B cell (primary cell): ENCODE measurements around the gene TNIP1. TPM values are rescaled to one million over a fixed set of nuclear protein-coding genes. Genes with fewer than 3 reads are reported as not detected.
A peak's percentile ranks its signal among the peaks of the same experiment; 100 is the strongest.

Source experiments
- ATAC-seq: fragments of 200-7000 bp; cut with Tn5 transposase; one replicate; pipeline ENCODE4 v1.10.0; 2021; ENCODE audit warnings: low read depth, mild to moderate bottlenecking, moderate number of reproducible peaks, moderate library complexity
- CTCF ChIA-PET: fragments of 350-600 bp; sonication (Branson Sonifier 250); formaldehyde crosslinking; loops from one replicate; lab custom pipeline; 2021; ENCODE audit warnings: antibody characterized with exemption, inconsistent platforms; lab: Charles Lee
- POLR2A ChIA-PET: fragments of 350-600 bp; sonication (Branson Sonifier 250); formaldehyde crosslinking; loops from one replicate; lab custom pipeline; 2021; ENCODE audit warnings: antibody characterized with exemption; lab: Charles Lee
- DNase-seq: peaks from one replicate; pipeline ENCODE4 v3.0.0; 2013
- H2AFZ ChIP-seq: 2 replicates; pipeline ENCODE4 v1.6.1; 2012; ENCODE audit warnings: mild to moderate bottlenecking, low read depth, low read length; ENCODE audit not compliant: insufficient read depth, poor library complexity, severe bottlenecking
- H3K27ac ChIP-seq, 2 donors: 1 replicate in 1 of 2; 2 replicates in 1 of 2; pipeline ENCODE4 v1.5.1; 2012 to 2013; ENCODE audit warnings: low read length in 2 of 2, mild to moderate bottlenecking in 2 of 2, moderate library complexity in 1 of 2
- H3K27me3 ChIP-seq, 4 experiments: fragments of 200-600 bp in 1 of 4; sonication (generic) in 1 of 4; replicated peaks in 1 of 4; 1 replicate in 2 of 4; 2 replicates in 2 of 4; pipeline versions ENCODE4 v1.6.1 to v1.7.0; 2013 to 2016; ENCODE audit warnings: low read length in 3 of 4, mild to moderate bottlenecking in 2 of 4, mixed read lengths in 1 of 4, moderate library complexity in 1 of 4; ENCODE audit not compliant: insufficient read depth in 4 of 4, control insufficient read depth in 3 of 4; ENCODE audit errors: control extremely low read depth in 1 of 4
- H3K36me3 ChIP-seq, 2 experiments: replicated peaks in 1 of 2; 1 replicate in 1 of 2; 2 replicates in 1 of 2; pipeline versions ENCODE4 v1.6.1 to v1.7.1; 2013; ENCODE audit warnings: low read length in 1 of 2; ENCODE audit not compliant: insufficient read depth in 2 of 2, control insufficient read depth in 1 of 2; ENCODE audit errors: control extremely low read depth in 1 of 2, extremely low read depth in 1 of 2
- H3K4me1 ChIP-seq, 2 donors: fragments of 200-600 bp in 1 of 2; sonication (generic) in 1 of 2; 1 replicate in 1 of 2; 2 replicates in 1 of 2; pipeline versions ENCODE4 v1.5.1 to v1.6.1; 2013 to 2017; ENCODE audit warnings: low read length in 2 of 2; ENCODE audit not compliant: control insufficient read depth in 2 of 2, insufficient read depth in 2 of 2
- H3K4me2 ChIP-seq: replicated peaks from 2 replicates; pipeline ENCODE3; 2012; ENCODE audit warnings: mild to moderate bottlenecking, low read depth, low read length; ENCODE audit not compliant: poor library complexity, severe bottlenecking
- H3K4me3 ChIP-seq, 5 experiments: fragments of 200-600 bp in 1 of 5; sonication (generic) in 1 of 5; 1 replicate in 3 of 5; 2 replicates in 2 of 5; pipeline versions ENCODE4 v1.5.1 to v1.7.0; 2011 to 2016; ENCODE audit warnings: low read length in 4 of 5, mild to moderate bottlenecking in 4 of 5, low read depth in 2 of 5, control low read depth in 1 of 5, moderate library complexity in 1 of 5; ENCODE audit not compliant: insufficient read depth in 1 of 5; ENCODE audit errors: control extremely low read depth in 1 of 5, extremely low read depth in 1 of 5
- H3K79me2 ChIP-seq: fragments of 200-600 bp; sonication (generic); one replicate; pipeline ENCODE4 v1.6.0; 2016; ENCODE audit warnings: low read length; ENCODE audit not compliant: control insufficient read depth, insufficient read depth
- H3K9ac ChIP-seq: fragments of 200-600 bp; sonication (generic); 2 replicates; pipeline ENCODE4 v1.6.1; 2017; ENCODE audit warnings: mild to moderate bottlenecking, low read length, moderate library complexity
- H3K9me3 ChIP-seq, 3 donors: one replicate each; pipeline versions ENCODE4 v1.6.1 to v1.7.1; 2013; ENCODE audit warnings: low read length in 2 of 3; ENCODE audit not compliant: control insufficient read depth in 2 of 3, insufficient read depth in 1 of 3; ENCODE audit errors: control extremely low read depth in 1 of 3
- H4K20me1 ChIP-seq: 2 replicates; pipeline ENCODE4 v1.6.0; 2012; ENCODE audit warnings: mild to moderate bottlenecking, low read length; ENCODE audit not compliant: insufficient read depth, control insufficient read depth, poor library complexity, severe bottlenecking
- H3K27ac Mint-ChIP-seq: one replicate; pipeline ENCODE4 v1.8.0; 2021; ENCODE audit warnings: mixed read lengths
- H3K27me3 Mint-ChIP-seq: one replicate; pipeline ENCODE4 v1.8.0; 2021; ENCODE audit warnings: mixed read lengths
- H3K4me1 Mint-ChIP-seq: one replicate; pipeline ENCODE4 v1.8.0; 2021; ENCODE audit warnings: mixed read lengths
- H3K4me3 Mint-ChIP-seq: one replicate; pipeline ENCODE4 v1.8.0; 2021; ENCODE audit warnings: mixed read lengths
- H3K9me3 Mint-ChIP-seq: one replicate; pipeline ENCODE4 v1.8.0; 2022; ENCODE audit warnings: mixed read lengths; ENCODE audit not compliant: insufficient read depth
- EZH2 ChIP-seq: IDR thresholded peaks from 2 replicates; pipeline ENCODE4 v1.6.1; 2012; ENCODE audit warnings: borderline replicate concordance, low read depth, mild to moderate bottlenecking, moderate library complexity, low read length; ENCODE audit not compliant: insufficient read depth, poor library complexity, severe bottlenecking
- WGBS: methylation state at CpG from one replicate; pipeline ENCODE4 v1.1.5; 2013; ENCODE audit warnings: missing lambda C conversion rate; ENCODE audit not compliant: insufficient coverage; 5-methylcytosine and 5-hydroxymethylcytosine counted together
- intact Hi-C: fragments of 100-400 bp; cut with micrococcal nuclease; formaldehyde crosslinking; loops from one replicate; pipeline ENCODE4 v1.10.0; 2022
- polyA plus RNA-seq: library from polyadenylated mRNA; depleted of rRNA; stranded (reverse); fragments of >200 nt; gene quantifications from 2 replicates; pipeline ENCODE4 v1.2.3, GENCODE V29; 2012
- total RNA-seq, 2 donors: library from RNA; stranded (reverse); fragments of 120-200 nt in 1 of 2; gene quantifications; 1 replicate in 1 of 2; 2 replicates in 1 of 2; pipeline versions ENCODE4 v1.2.3 to v1.2.4, GENCODE V29; 2013 to 2022
- TF ChIP-seq, protein P1 (sequence below): fragments of 200-600 bp; IDR thresholded peaks from one replicate; pipeline ENCODE4 v1.8.0; 2022; ENCODE audit warnings: antibody characterized with exemption, mild to moderate bottlenecking

The TNIP1 gene
- total and polyA plus RNA-seq, 2 donors (not counting 1 experiment from before 2014, with no cell fraction given) = 108 to 294 TPM

DNA sequence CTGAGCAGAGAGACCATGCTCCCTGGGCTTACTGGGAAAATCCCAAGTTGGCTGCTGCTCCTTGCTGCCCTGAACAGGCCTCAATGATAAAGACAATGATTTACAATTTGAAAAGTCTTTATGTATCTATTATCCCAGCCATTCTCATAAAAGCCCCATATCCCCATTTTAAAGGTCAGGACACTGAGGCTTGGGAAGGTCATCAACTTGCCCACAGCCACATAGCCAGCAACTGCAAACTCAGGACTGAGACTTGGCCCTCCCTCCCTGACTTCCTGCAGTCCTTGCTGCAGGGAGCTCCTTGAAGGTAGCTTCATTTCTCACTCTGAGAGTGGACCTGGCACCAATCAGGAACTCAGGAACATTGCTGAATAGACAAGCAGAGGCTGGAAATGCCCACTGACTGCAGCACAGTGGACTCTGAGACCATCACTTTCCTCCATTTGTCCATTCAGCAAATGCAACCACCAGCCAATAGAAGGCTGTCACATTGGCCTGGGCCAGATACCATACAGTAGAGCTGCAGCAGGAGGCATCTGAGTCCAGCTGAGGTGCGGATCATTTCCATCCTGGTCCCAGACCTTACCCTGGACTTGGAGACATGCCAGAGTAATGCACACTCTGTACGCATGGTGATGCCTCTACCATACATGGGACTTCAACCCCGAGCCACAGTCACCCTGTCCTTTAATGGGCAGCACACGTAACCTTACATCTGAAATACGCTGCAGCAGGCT is 18.3 kb downstream of the TNIP1 start:
- Histone ChIP-seq H3K9ac (no peak overlapping the region), H3K4me2 (no peak overlapping the region), H2AFZ (no peak overlapping the region), H4K20me1 (peaks cover 96% of the 10 kb centered on the region), H3K4me1 (peaks cover 37 to 47% of the 10 kb centered on the region in 2 donors), H3K9me3 (no peaks in the 10 kb centered on the region), H3K27me3 (no peaks in the 10 kb centered on the region), H3K36me3 (peaks cover 0 to 78% of the 10 kb centered on the region in 2 experiments), H3K79me2 (peaks cover 84% of the 10 kb centered on the region), H3K27ac (no peak overlapping the region), H3K4me3 (no peak overlapping the region)
- H3K9me3 Mint-ChIP-seq = no peaks in the 10 kb centered on the region
- 99% methylated on average over 4 of the region's 5 CpGs for WGBS
- ATAC-seq (no peak), DNase-seq (no peak)
- ChIA-PET CTCF (interaction anchor here (0.6 to 17.8 kb wide), 5 partner anchors 11 to 612 kb away, joined by 3 to 918 read pairs (median 4); no protein-coding TSS in a partner anchor), POLR2A (interaction anchor here (4.2 kb wide), 1 partner anchor 17 kb away, joined by 13 read pairs; no protein-coding TSS in a partner anchor)
- H3K27me3 Mint-ChIP-seq = no peaks in the 10 kb centered on the region
- H3K27ac Mint-ChIP-seq = peak overlapping the region; percentile 15
- TF ChIP-seq EZH2 = no peak
- TF ChIP-seq, protein P1, sequence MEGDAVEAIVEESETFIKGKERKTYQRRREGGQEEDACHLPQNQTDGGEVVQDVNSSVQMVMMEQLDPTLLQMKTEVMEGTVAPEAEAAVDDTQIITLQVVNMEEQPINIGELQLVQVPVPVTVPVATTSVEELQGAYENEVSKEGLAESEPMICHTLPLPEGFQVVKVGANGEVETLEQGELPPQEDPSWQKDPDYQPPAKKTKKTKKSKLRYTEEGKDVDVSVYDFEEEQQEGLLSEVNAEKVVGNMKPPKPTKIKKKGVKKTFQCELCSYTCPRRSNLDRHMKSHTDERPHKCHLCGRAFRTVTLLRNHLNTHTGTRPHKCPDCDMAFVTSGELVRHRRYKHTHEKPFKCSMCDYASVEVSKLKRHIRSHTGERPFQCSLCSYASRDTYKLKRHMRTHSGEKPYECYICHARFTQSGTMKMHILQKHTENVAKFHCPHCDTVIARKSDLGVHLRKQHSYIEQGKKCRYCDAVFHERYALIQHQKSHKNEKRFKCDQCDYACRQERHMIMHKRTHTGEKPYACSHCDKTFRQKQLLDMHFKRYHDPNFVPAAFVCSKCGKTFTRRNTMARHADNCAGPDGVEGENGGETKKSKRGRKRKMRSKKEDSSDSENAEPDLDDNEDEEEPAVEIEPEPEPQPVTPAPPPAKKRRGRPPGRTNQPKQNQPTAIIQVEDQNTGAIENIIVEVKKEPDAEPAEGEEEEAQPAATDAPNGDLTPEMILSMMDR = no peak
- peaks cover 63% of the 10 kb centered on the region for H3K4me1 Mint-ChIP-seq
- intact Hi-C loops = no loop called here
- no peak overlapping the region for H3K4me3 Mint-ChIP-seq

DNA sequence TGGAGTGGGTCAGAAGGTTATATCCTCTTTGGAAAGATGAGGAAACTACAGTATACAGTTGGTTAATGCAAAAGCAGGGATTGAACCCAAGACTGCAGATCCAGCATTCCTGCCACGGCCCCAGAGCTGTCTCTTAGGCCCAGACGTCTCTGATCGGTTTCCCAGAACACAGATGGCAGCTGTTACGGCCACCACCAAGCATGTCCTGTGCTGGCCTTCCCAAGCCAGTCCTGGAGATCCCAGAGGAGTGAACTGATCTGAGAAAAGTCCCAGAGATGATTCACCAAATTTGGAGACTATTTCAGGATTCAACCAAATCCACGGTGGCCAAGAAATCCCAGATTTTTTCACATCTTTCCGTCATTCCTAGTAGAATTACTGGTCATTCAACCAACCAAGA is 20.1 kb downstream of the TNIP1 start:
- Histone ChIP-seq H4K20me1 (peaks cover 96% of the 10 kb centered on the region), H2AFZ (no peak overlapping the region), H3K9me3 (no peaks in the 10 kb centered on the region), H3K36me3 (peaks cover 3 to 81% of the 10 kb centered on the region in 2 experiments), H3K79me2 (peaks cover 84% of the 10 kb centered on the region), H3K27ac (peak overlapping the region; percentile 2 to 66), H3K27me3 (no peaks in the 10 kb centered on the region), H3K9ac (no peak overlapping the region), H3K4me1 (peaks cover 29 to 35% of the 10 kb centered on the region in 2 donors), H3K4me2 (peak overlapping the region; percentile 63), H3K4me3 (no peak overlapping the region)
- TF ChIP-seq, protein P1 = no peak
- ChIA-PET CTCF (interaction anchor here (0.5 to 17.8 kb wide), 9 partner anchors 9 to 178 kb away, joined by 3 to 918 read pairs (median 6); no protein-coding TSS in a partner anchor), POLR2A (interaction anchor here (0.7 to 4.2 kb wide), 5 partner anchors 8 to 34 kb away, joined by 3 to 13 read pairs (median 4); no protein-coding TSS in a partner anchor)
- DNase-seq (no peak), ATAC-seq (no peak)
- H3K27me3 Mint-ChIP-seq = no peaks in the 10 kb centered on the region
- WGBS = 94% methylated on average over 6 of the region's 6 CpGs
- intact Hi-C loops = loop anchor here (1.0 kb wide), 4 partner anchors 8 to 64 kb away; partner anchors contain the start of gene TNIP1
- H3K4me1 Mint-ChIP-seq = peaks cover 58% of the 10 kb centered on the region
- peak overlapping the region; percentile 76 for H3K4me3 Mint-ChIP-seq
- H3K9me3 Mint-ChIP-seq = no peaks in the 10 kb centered on the region
- peak overlapping the region; percentile 94 for H3K27ac Mint-ChIP-seq
